Spleen (tissue), 11 donors: ENCODE data around the gene PALM. TPM values are rescaled to one million over a fixed set of nuclear protein-coding genes. Genes with fewer than 3 reads are reported as not detected.

Experiments
- DNase-seq: peaks from one replicate; pipeline ENCODE4 v3.0.0-alpha.2; 2020
- H3K27ac ChIP-seq, 8 donors: fragments of 200-600 bp; sonication (generic) in 7 of 8; 1 replicate in 4 of 8; 2 replicates in 4 of 8; pipeline versions ENCODE4 v1.5.0 to v1.8.0; 2016 to 2021; ENCODE audit warnings: inconsistent platforms in 4 of 8, mild to moderate bottlenecking in 4 of 8, moderate library complexity in 1 of 8
- H3K27me3 ChIP-seq, 7 donors: fragments of 200-600 bp; sonication (generic) in 6 of 7; replicated peaks in 1 of 7; 1 replicate in 4 of 7; 2 replicates in 3 of 7; pipeline versions ENCODE4 v1.5.0 to v1.8.0; 2016 to 2021; ENCODE audit warnings: inconsistent platforms in 3 of 7, mild to moderate bottlenecking in 1 of 7
- H3K36me3 ChIP-seq, 6 donors: fragments of 200-600 bp; sonication (generic) in 5 of 6; 1 replicate in 4 of 6; 2 replicates in 2 of 6; pipeline versions ENCODE4 v1.5.0 to v1.8.0; 2016 to 2021; ENCODE audit warnings: inconsistent platforms in 2 of 6
- H3K4me1 ChIP-seq, 6 donors: fragments of 200-600 bp; sonication (generic) in 5 of 6; 1 replicate in 3 of 6; 2 replicates in 3 of 6; pipeline versions ENCODE4 v1.5.0 to v1.8.0; 2016 to 2021; ENCODE audit warnings: inconsistent platforms in 3 of 6
- H3K4me3 ChIP-seq, 8 donors: fragments of 200-600 bp; sonication (generic) in 7 of 8; 1 replicate in 4 of 8; 2 replicates in 4 of 8; pipeline versions ENCODE4 v1.5.0 to v1.8.0; 2016 to 2021; ENCODE audit warnings: inconsistent platforms in 4 of 8, mild to moderate bottlenecking in 4 of 8, moderate library complexity in 2 of 8
- H3K9me3 ChIP-seq, 8 donors: fragments of 200-600 bp; sonication (generic) in 7 of 8; 1 replicate in 4 of 8; 2 replicates in 4 of 8; pipeline versions ENCODE4 v1.5.0 to v1.8.0; 2016 to 2021; ENCODE audit warnings: inconsistent platforms in 4 of 8
- POLR2A ChIP-seq, 3 donors: fragments of 450-650 bp; IDR thresholded peaks; one replicate each; pipeline ENCODE4 v1.5.1; 2017; ENCODE audit warnings: antibody characterized with exemption in 3 of 3, mild to moderate bottlenecking in 1 of 3
- POLR2AphosphoS5 ChIP-seq, 3 donors: sonication (generic); formaldehyde crosslinking; IDR thresholded peaks; one replicate each; pipeline ENCODE4 v1.5.1; 2017; ENCODE audit warnings: antibody characterized with exemption in 3 of 3
- WGBS, 5 donors: extraction: QIAGEN DNeasy Blood & Tissue Kit in 3 of 5; methylation state at CpG; one replicate each; pipeline versions ENCODE4 v1.1.5 to v1.1.7; 2013 to 2018; 5-methylcytosine and 5-hydroxymethylcytosine counted together
- intact Hi-C: fragments of 100-400 bp; cut with DNase I; formaldehyde crosslinking; loops from one replicate; pipeline ENCODE4 v1.15.0; 2023; ENCODE audit warnings: low total_unique reads
- polyA plus RNA-seq, 3 donors: library from polyadenylated mRNA; stranded (reverse); fragments of 200-250 nt; gene quantifications; one replicate each; pipeline ENCODE4 v1.2.1, GENCODE V29; 2013
- total RNA-seq, 7 donors: library from RNA; depleted of rRNA in 3 of 7; stranded (reverse); fragments of >200 nt in 3 of 7; fragmentation: NEBNext Ultra II Directional in 4 of 7; extraction: Animal tissue kit (Norgen Biotek cat#: 25700) in 4 of 7; gene quantifications; one replicate each; pipeline versions ENCODE4 v1.1.0 to v1.2.1, GENCODE V29; 2016 to 2021
- TF ChIP-seq, protein P1 (sequence below), 11 experiments: fragments of 200-600 bp in 7 of 11; fragments of 450-650 bp in 4 of 11; sonication (generic) in 4 of 11; IDR thresholded peaks in 8 of 11; conservative IDR thresholded peaks in 3 of 11; 1 replicate in 7 of 11; 2 replicates in 4 of 11; pipeline versions ENCODE4 v1.4.0 to v1.8.0; 2016 to 2021; ENCODE audit warnings: antibody characterized with exemption in 11 of 11, inconsistent platforms in 4 of 11, mild to moderate bottlenecking in 1 of 11
- donor health status: healthy with polysubstance abuse.
- donor health status: DM: no; HTN: no; CAD: no; lungs with moderate emphysema.
- donor health status: DM: no; HTN: no; CAD: no.
- donor health status: Bipolar disorder and iron deficiency.
- donor health status: healthy.
- donor health status: DM: no; HTN: no; CAD: no.
- donor health status: DM: yes; HTN: yes; CAD: no.

The PALM gene
- total and polyA plus RNA-seq, 10 donors = 6.0 to 80.1 (median 27.0) TPM

DNA sequence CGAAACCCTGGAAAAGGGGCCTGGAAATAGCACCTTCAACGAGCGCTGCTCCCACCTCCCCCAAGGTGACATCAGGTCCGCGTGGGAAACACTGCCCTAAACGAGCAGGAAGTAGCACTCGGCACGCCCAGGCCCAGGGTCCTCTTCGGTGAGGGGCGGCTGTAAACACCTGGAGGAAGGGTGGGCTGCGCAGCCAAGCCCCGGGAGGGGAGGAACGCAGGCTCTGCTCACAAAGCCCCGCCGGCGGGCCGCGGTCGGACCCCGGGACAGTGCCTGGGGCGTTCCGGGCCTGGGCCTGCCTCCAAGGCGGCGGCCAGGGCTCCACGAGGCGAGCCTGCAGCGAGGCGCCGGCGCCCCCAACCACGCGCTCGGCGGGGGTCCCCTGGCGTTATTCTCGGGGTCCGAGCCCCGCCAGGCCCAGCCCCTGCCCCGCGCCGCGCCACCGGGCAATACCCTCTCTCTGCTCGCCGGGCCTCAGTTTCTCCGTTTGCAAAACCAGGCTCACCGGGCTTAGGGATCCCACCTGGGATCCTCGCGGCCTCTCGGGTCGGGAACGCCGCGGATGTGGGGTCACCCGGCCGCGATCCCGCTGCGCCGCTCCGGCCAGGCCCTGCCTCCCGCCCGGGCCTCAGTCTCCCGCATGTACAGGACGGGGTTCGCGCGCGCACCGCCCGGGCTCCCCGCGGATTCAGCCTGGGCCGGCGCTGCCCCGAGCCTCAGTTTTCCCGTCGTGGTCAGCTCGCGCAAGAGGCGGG is 46.4 kb upstream of the PALM start:
- Histone ChIP-seq H3K4me3 (peak overlapping the region; percentile 74 to 100 (median 98)), H3K4me1 (peaks cover 53 to 79% (median 65%) of the 10 kb centered on the region in 6 donors), H3K9me3 (no peaks in the 10 kb centered on the region), H3K36me3 (peaks cover 0 to 21% (median 12%) of the 10 kb centered on the region in 6 donors), H3K27me3 (no peaks in the 10 kb centered on the region), H3K27ac (peak overlapping the region; percentile 84 to 99 (median 98))
- WGBS, 5 donors = 0 to 1% (median 0%) methylated on average over 32 to 81 of the region's 81 CpGs
- DNase-seq = peak; percentile 96
- intact Hi-C loops = no loop called here
- TF ChIP-seq, protein P1, sequence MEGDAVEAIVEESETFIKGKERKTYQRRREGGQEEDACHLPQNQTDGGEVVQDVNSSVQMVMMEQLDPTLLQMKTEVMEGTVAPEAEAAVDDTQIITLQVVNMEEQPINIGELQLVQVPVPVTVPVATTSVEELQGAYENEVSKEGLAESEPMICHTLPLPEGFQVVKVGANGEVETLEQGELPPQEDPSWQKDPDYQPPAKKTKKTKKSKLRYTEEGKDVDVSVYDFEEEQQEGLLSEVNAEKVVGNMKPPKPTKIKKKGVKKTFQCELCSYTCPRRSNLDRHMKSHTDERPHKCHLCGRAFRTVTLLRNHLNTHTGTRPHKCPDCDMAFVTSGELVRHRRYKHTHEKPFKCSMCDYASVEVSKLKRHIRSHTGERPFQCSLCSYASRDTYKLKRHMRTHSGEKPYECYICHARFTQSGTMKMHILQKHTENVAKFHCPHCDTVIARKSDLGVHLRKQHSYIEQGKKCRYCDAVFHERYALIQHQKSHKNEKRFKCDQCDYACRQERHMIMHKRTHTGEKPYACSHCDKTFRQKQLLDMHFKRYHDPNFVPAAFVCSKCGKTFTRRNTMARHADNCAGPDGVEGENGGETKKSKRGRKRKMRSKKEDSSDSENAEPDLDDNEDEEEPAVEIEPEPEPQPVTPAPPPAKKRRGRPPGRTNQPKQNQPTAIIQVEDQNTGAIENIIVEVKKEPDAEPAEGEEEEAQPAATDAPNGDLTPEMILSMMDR (IDR thresholded peaks at IDR 0.05 in 8 of 11, conservative IDR thresholded peaks at IDR 0.05 in 3 of 11) = no peak
- TF ChIP-seq POLR2A (IDR thresholded peaks at IDR 0.05) = peak in 1 of 3 donors; percentile 16
- peak; percentile 75 to 82 (median 82) for TF ChIP-seq POLR2AphosphoS5 (IDR thresholded peaks at IDR 0.05)

DNA sequence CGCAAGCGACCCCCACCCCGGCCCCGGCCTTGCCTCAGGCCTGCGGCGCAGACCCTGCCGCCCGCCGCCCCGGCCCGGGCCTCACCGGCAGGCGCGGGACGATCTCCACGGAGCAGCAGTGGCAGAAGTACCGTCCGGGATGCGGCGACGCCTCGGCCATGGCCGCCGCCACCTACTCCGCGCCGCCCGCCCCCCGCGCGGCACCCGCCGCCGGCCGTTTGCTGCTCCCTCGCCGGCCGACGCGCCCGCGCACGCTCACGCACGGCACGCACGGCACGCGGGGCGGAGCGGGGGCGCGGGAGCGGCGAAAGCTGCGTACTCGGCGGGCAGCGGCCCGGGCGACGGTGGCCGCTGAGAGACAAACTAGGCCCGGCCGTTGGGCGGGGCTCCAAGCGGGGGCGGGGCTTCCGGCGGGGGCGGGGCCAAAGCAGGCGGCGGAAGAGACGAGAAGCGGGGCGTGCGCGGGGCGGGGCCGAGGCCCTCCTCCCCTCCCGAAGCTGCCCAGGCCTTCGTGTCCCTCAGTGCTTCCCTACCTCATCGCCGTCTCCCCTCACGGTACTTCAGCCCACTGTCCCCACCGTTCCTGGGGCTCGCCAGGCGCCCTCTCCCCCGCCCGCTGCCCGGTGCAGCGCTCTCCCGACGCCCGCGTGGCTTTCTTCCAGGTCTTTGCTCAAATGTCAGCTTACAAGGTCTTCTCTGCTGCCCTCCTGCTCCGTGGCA is 45.6 kb upstream of the PALM start, which contains the start of gene RNF126:
Gene RNF126, minus strand, starts transcription at position 253 of the 720 bp plus-strand sequence. Its CDS starts 93 bp downstream, at position 160.
- intact Hi-C loops = no loop called here
- peak within 1 kb of the TSS; percentile 74 to 100 (median 98) for H3K4me3 ChIP-seq
- no peaks in the 10 kb centered on the region for H3K27me3 ChIP-seq
- WGBS, 5 donors = 1 to 3% (median 2%) methylated on average over 17 to 97 of the region's 97 CpGs
- TF ChIP-seq POLR2A (IDR thresholded peaks at IDR 0.05) (peak in 1 of 3 donors; percentile 58), POLR2AphosphoS5 (IDR thresholded peaks at IDR 0.05) (peak; percentile 82 to 88 (median 86))
- TF ChIP-seq, protein P1 (IDR thresholded peaks at IDR 0.05 in 8 of 11, conservative IDR thresholded peaks at IDR 0.05 in 3 of 11) = peak in 2 of 11 experiments; percentile 8 to 14
- H3K4me1 ChIP-seq = peaks cover 46 to 76% (median 60%) of the 10 kb centered on the region in 6 donors
- H3K36me3 ChIP-seq = peaks cover 0 to 14% (median 6%) of the 10 kb centered on the region in 6 donors
- H3K27ac ChIP-seq = peak within 1 kb of the TSS; percentile 84 to 99 (median 98)
- H3K9me3 ChIP-seq = no peaks in the 10 kb centered on the region
- DNase-seq = peak; percentile 97

DNA sequence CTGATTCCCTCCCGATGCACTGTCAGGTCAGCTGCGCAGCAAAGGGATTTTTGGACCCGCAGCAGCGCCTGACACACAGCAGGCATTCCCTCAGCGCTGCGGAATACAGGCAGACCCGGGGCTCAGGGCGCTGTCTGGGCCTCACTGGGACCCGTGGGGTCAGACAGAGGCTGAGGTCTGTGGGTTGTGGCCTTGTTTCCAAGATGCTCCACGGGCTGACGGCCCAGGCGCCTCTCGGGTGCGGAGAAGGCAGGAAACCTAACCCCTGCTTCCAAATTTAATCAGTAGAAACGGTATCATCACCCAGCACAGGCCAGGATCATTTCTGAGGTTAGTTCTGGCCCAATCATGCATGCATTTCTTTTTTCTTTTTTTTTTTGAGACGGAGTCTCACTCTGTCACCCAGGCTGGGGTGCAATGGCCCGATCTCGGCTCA is 45.0 kb upstream of the PALM start:
- H3K4me3 ChIP-seq = peak overlapping the region; percentile 23 to 100 (median 96)
- intact Hi-C loops = no loop called here
- TF ChIP-seq POLR2AphosphoS5 (IDR thresholded peaks at IDR 0.05) = no peak
- TF ChIP-seq, protein P1 (IDR thresholded peaks at IDR 0.05 in 8 of 11, conservative IDR thresholded peaks at IDR 0.05 in 3 of 11) = peak in 2 of 11 experiments; percentile 4 to 11
- no peaks in the 10 kb centered on the region for H3K27me3 ChIP-seq
- H3K36me3 ChIP-seq = peaks cover 0 to 8% (median under 1%) of the 10 kb centered on the region in 6 donors
- peak overlapping the region; percentile 84 to 99 (median 98) for H3K27ac ChIP-seq
- DNase-seq = no peak
- H3K4me1 ChIP-seq = peaks cover 40 to 75% (median 54%) of the 10 kb centered on the region in 6 donors
- no peaks in the 10 kb centered on the region for H3K9me3 ChIP-seq
- 46 to 60% (median 52%) methylated on average over 14 to 18 of the region's 18 CpGs for WGBS, 5 donors
